ENCODE measurements around the gene SEMG2.

- TF ChIP-seq, protein P1, sequence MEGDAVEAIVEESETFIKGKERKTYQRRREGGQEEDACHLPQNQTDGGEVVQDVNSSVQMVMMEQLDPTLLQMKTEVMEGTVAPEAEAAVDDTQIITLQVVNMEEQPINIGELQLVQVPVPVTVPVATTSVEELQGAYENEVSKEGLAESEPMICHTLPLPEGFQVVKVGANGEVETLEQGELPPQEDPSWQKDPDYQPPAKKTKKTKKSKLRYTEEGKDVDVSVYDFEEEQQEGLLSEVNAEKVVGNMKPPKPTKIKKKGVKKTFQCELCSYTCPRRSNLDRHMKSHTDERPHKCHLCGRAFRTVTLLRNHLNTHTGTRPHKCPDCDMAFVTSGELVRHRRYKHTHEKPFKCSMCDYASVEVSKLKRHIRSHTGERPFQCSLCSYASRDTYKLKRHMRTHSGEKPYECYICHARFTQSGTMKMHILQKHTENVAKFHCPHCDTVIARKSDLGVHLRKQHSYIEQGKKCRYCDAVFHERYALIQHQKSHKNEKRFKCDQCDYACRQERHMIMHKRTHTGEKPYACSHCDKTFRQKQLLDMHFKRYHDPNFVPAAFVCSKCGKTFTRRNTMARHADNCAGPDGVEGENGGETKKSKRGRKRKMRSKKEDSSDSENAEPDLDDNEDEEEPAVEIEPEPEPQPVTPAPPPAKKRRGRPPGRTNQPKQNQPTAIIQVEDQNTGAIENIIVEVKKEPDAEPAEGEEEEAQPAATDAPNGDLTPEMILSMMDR (IDR thresholded peaks at IDR 0.05) = no peak
- no peak for TF ChIP-seq POLR2A (IDR thresholded peaks at IDR 0.05)
- TF ChIP-seq POLR2AphosphoS5 (IDR thresholded peaks at IDR 0.05) = no peak
Measured at GRCh38 chr20:45189067-45189609, 32.0 kb upstream of the SEMG2 start.
